Erythroblast (primary cell): ENCODE data around the gene SNORC.

ENCODE experiments used
- GATA1 ChIP-seq: IDR thresholded peaks from 2 replicates; pipeline ENCODE4 v1.6.1; 2011; ENCODE audit warnings: low read depth, mild to moderate bottlenecking, control low read depth, low read length, moderate library complexity
- POLR2A ChIP-seq: IDR thresholded peaks from 2 replicates; pipeline ENCODE4 v1.6.1; 2011; ENCODE audit warnings: mild to moderate bottlenecking, low read length

DNA sequence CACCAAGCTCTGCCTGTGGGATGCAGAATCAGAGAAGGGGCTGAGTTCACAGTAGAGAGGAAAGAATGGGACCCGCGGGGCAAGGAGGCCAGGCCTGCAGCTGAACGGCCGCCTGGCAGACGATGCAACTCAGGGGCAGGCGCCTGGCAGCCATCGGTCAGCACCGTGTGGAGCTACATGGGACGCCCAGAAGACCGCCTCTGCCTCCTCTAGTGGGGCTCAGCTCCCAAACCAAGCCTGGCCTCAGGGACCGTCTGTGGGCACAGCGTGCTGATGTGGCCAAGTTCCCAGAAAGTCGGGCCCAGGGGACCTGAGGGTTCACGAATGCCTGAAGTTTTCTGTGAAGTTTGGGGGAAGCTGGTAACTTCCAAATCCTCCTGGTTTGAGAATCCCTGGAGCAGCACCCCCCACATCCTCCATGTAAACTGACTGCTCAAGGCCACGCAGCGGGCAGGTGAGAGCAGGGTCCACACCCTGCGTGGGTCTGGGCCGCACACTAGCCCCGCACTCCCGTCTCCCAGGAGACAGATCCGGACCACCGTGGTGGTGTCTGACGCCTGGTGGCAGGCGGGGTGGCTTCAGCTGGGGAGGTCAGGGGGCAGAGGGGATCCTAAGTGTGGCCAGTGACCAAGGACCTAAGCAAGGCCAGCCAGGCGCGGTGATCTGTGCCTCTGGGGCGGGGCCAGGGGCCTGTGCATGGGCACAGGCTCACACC, 14.6 kb downstream of the SNORC start:
- TF ChIP-seq POLR2A (no peak), GATA1 (no peak)
